ENCODE measurements around the gene NBAS. TPM values are rescaled to one million over a fixed set of nuclear protein-coding genes. Genes with fewer than 3 reads are reported as not detected.

Gene NBAS
- total and polyA plus RNA-seq, 9 of the 15 experiments (the other 6 are each of a cell fraction or from before 2014, with no cell fraction given), result 15.3 to 94.4 (median 69.9) TPM

GRCh38 chr2:15560988-15561573 is at the start of gene NBAS (continued):
- TF ChIP-seq ATF3 (IDR thresholded peaks at IDR 0.05) (no peak), ATF3 (CRISPR knock-in tag; conservative IDR thresholded peaks at IDR 0.05) (no peak), ZNF239 (CRISPR knock-in tag; IDR thresholded peaks at IDR 0.05) (peak; percentile 23; the same call in 1 of the 2 replicates), KDM5B (IDR thresholded peaks at IDR 0.05; ENCODE audit: insufficient replicate concordance, low read depth, low read length) (no peak), ZNF311 (CRISPR knock-in tag; IDR thresholded peaks at IDR 0.05) (peak; percentile 62; the same call in 1 of the 2 replicates), ZBTB17 (CRISPR knock-in tag; IDR thresholded peaks at IDR 0.05) (peak; percentile 29; the same call in 1 of the 2 replicates), TBP (optimal IDR thresholded peaks at IDR 0.05; ENCODE audit: low read depth, low read length) (no peak), CC2D1A (IDR thresholded peaks at IDR 0.05) (no peak), TCFL5 (CRISPR knock-in tag; conservative IDR thresholded peaks at IDR 0.05) (no peak), ZNF766 (CRISPR knock-in tag; conservative IDR thresholded peaks at IDR 0.05) (no peak), ZNF764 (CRISPR knock-in tag; IDR thresholded peaks at IDR 0.05; ENCODE audit: low read depth) (no peak), YBX1 (IDR thresholded peaks at IDR 0.05) (no peak), HES1 (IDR thresholded peaks at IDR 0.05; ENCODE audit: low read depth) (no peak), NR3C1 (CRISPR knock-in tag; IDR thresholded peaks at IDR 0.05) (no peak), XRCC5 (IDR thresholded peaks at IDR 0.05; ENCODE audit: low read depth, low read length) (no peak), KLF6 (CRISPR knock-in tag; IDR thresholded peaks at IDR 0.05; ENCODE audit: borderline replicate concordance) (no peak), CREM (IDR thresholded peaks at IDR 0.05; ENCODE audit: low read depth) (peak; percentile 69), NFYB (IDR thresholded peaks at IDR 0.05; ENCODE audit: extremely low read depth, insufficient read length) (no peak), TFAP4 (CRISPR knock-in tag; IDR thresholded peaks at IDR 0.05; ENCODE audit: borderline replicate concordance) (peak; percentile 56; the same call in 1 of the 2 replicates), NRF1 (conservative IDR thresholded peaks at IDR 0.05 in 1 of 2, IDR thresholded peaks at IDR 0.05 in 1 of 2) (no peak), E4F1 (CRISPR knock-in tag; IDR thresholded peaks at IDR 0.05; ENCODE audit: borderline replicate concordance) (peak; percentile 12; the same call in 1 of the 2 replicates), CCNT2 (IDR thresholded peaks at IDR 0.05; ENCODE audit: borderline replicate concordance, extremely low read depth, insufficient read length, low read depth, low read length) (no peak), SMAD4 (CRISPR knock-in tag; conservative IDR thresholded peaks at IDR 0.05) (no peak; the same call in none of the 2 replicates), GATA2 (CRISPR knock-in tag; IDR thresholded peaks at IDR 0.05) (no peak)

All from K562 (cell line).